Muscle of leg (tissue), 11 donors: ENCODE results near the gene KCTD5. TPM values are rescaled to one million over a fixed set of nuclear protein-coding genes. Genes with fewer than 3 reads are reported as not detected.

Experiments
- DNase-seq: peaks from one replicate; pipeline ENCODE4 v3.0.0; 2013
- H3K27ac ChIP-seq: one replicate; pipeline ENCODE4 v1.5.1; 2013; ENCODE audit warnings: mild to moderate bottlenecking, low read length, control low read depth
- H3K27me3 ChIP-seq: one replicate; pipeline ENCODE4 v1.6.1; 2013; ENCODE audit warnings: low read length; ENCODE audit not compliant: control insufficient read depth, insufficient read depth
- H3K36me3 ChIP-seq: one replicate; pipeline ENCODE4 v1.6.1; 2013; ENCODE audit warnings: low read length; ENCODE audit not compliant: control insufficient read depth, insufficient read depth
- H3K4me1 ChIP-seq: one replicate; pipeline ENCODE4 v1.6.1; 2013; ENCODE audit warnings: low read length; ENCODE audit not compliant: control insufficient read depth, insufficient read depth
- H3K4me3 ChIP-seq: one replicate; pipeline ENCODE4 v1.5.1; 2013; ENCODE audit warnings: low read length, control low read depth
- H3K9me3 ChIP-seq: replicated peaks from 2 replicates; pipeline ENCODE4 v1.6.1; 2013; ENCODE audit warnings: low read depth, low read length; ENCODE audit not compliant: control insufficient read depth
- WGBS: methylation state at CpG from one replicate; pipeline ENCODE4 v1.1.5; 2013; ENCODE audit warnings: missing lambda C conversion rate; ENCODE audit not compliant: insufficient coverage; 5-methylcytosine and 5-hydroxymethylcytosine counted together
- polyA plus RNA-seq, 8 donors: library from polyadenylated mRNA; unstranded; fragments of 120-200 nt; gene quantifications; one replicate each; pipeline versions ENCODE4 v1.2.1 to v1.2.3, GENCODE V29; 2013; ENCODE audit warnings: inconsistent platforms in 1 of 8, low replicate concordance in 1 of 8; ENCODE audit not compliant: insufficient read length in 8 of 8, insufficient read depth in 1 of 8
- total RNA-seq: library from RNA; stranded (reverse); fragments of 120-200 nt; gene quantifications from one replicate; pipeline ENCODE4 v1.2.4, GENCODE V29; 2013

Gene KCTD5
- total and polyA plus RNA-seq, 9 donors = 15.6 to 27.1 (median 22.8) TPM

DNA sequence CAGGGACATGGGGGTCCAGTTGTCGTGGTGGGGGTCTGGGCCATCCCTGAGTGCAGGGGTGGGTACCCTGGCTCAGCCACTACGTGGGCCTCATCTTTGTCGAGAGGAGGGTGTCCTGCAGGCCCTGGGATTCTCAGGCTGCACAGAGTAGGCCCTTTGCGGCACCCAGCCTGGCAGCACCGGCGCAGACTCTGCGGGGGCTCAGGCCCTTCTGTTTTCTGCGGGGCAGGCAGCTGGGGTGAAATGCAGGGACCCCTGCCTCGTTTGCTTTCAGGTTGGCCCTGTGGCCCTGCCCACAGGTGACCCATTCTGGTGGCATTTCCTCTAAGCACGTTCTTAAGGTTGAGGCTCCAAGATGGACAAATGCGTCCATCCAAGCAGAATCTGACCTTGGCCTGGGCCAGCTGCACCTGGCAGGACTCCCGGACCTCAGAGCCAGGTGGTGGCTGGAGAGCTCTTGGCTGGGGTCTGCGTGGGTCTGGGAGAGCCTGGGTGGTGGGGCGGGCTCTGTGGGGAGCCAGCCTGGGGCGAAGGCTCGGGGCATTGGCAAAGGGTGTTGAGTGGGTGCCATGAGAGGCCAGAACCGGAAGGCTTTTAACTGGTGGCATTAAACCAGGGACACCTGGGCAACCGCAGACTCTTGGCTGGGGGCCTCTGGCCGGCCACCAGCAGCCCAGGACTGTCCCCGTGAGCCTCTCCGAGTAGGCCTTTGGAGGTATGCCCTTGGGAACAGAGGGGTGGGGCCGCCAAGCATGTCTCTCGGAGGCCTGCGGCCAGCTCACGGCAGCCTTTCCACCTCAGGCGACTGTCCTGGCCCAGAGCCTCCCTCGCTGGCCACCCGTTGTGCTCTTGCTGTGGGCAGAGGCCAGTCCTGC, 20.8 kb downstream of the KCTD5 start:
- Histone ChIP-seq H3K4me1 (no peaks in the 10 kb centered on the region), H3K36me3 (peaks cover 89% of the 10 kb centered on the region), H3K4me3 (no peak overlapping the region), H3K27ac (no peak overlapping the region), H3K27me3 (no peaks in the 10 kb centered on the region), H3K9me3 (no peaks in the 10 kb centered on the region)
- DNase-seq = no peak
- 79% methylated on average over 28 of the region's 28 CpGs for WGBS

GRCh38 chr16:2704166-2704982, 22.1 kb downstream of the KCTD5 start:
- Histone ChIP-seq H3K36me3 (peaks cover 85% of the 10 kb centered on the region), H3K9me3 (no peaks in the 10 kb centered on the region), H3K4me1 (no peaks in the 10 kb centered on the region), H3K4me3 (no peak overlapping the region), H3K27me3 (no peaks in the 10 kb centered on the region), H3K27ac (no peak overlapping the region)
- WGBS = 92% methylated on average over 31 of the region's 33 CpGs
- DNase-seq = no peak

DNA sequence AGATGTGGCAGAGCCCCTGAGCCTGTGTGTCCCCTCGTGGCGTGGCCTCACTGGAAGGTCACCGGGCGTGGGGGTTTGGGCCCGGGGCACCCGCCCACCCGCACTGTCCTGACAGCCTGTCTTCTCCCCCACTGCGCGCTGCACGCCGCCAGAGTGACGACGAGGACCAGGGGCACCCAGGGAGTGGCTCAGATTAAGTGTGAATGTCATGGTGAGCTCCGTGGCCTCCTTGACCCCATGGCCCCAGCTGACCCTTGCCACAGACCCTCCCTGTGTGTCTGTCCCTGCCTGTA, 22.6 kb downstream of the KCTD5 start:
- H3K27ac ChIP-seq = no peak overlapping the region
- H3K9me3 ChIP-seq = no peaks in the 10 kb centered on the region
- no peak for DNase-seq
- H3K36me3 ChIP-seq = peaks cover 85% of the 10 kb centered on the region
- no peak overlapping the region for H3K4me3 ChIP-seq
- no peaks in the 10 kb centered on the region for H3K4me1 ChIP-seq
- WGBS = 82% methylated on average over 3 of the region's 14 CpGs
- H3K27me3 ChIP-seq = no peaks in the 10 kb centered on the region

GRCh38 chr16:2705351-2705750, 23.0 kb downstream of the KCTD5 start:
- H3K4me3 ChIP-seq = no peak overlapping the region
- H3K9me3 ChIP-seq = no peaks in the 10 kb centered on the region
- H3K4me1 ChIP-seq = no peaks in the 10 kb centered on the region
- no peak overlapping the region for H3K27ac ChIP-seq
- WGBS = 83% methylated on average over 8 of the region's 10 CpGs
- no peak for DNase-seq
- no peaks in the 10 kb centered on the region for H3K27me3 ChIP-seq
- H3K36me3 ChIP-seq = peaks cover 80% of the 10 kb centered on the region

DNA sequence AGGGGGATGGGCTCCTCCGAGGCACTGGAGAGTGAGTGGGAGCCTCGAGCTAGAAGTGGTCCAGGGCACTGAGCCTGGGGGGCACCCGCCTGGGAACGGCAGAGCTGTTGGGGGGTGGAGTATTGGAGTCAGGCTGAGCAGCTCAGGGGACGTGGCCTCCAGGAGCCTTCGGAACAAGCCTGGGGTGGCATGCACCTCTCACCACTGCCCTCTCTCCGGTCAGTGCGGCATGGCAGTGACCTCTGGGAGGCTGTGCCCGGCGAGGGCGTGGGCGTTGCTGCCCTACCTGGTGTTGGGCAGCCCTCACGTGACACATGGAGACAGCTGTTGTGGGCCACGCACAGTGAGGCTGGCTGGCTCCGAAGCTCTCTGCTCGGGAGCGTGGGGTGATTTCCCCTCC, 23.8 kb downstream of the KCTD5 start:
- WGBS = 91% methylated on average over 16 of the region's 17 CpGs
- Histone ChIP-seq H3K36me3 (peaks cover 73% of the 10 kb centered on the region), H3K9me3 (no peaks in the 10 kb centered on the region), H3K4me1 (no peaks in the 10 kb centered on the region), H3K27me3 (no peaks in the 10 kb centered on the region), H3K4me3 (no peak overlapping the region), H3K27ac (no peak overlapping the region)
- DNase-seq = no peak

DNA sequence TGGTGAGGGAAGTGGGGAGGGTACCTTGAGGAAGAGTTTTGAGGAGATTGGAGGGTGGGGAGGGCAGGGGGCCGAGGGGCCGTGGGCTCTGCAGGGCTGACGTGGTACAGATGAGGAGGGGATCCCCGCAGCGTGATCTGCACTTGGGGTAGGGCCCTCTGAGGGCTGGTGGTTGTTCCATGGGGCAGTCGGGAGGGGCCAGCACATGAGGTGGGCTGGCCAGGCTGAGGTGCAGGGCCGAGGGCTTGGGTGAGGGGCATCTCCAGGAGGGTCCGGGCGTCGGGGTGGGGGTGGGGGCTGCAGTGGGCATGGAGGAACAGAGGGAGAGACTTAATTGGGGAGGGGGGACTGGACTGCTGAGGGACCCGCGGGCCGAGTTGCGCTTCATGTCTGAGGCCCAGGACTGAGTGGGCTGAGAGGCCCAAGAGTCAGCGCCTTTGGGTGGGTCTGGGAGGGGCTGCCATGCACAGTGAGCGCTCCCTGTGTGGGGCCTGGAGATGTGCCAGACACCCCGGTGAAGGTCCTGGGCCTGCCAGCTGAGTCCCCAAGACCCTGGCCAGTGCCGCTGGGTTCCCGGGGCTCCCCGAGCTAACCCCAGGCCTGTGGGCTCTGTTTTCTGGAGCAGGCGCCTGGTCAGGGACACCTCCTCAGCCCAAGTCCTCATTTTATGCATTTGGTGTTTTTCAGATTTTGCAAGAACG, 24.4 kb downstream of the KCTD5 start:
- WGBS = 92% methylated on average over 21 of the region's 22 CpGs
- no peak for DNase-seq
- no peak overlapping the region for H3K4me3 ChIP-seq

DNA sequence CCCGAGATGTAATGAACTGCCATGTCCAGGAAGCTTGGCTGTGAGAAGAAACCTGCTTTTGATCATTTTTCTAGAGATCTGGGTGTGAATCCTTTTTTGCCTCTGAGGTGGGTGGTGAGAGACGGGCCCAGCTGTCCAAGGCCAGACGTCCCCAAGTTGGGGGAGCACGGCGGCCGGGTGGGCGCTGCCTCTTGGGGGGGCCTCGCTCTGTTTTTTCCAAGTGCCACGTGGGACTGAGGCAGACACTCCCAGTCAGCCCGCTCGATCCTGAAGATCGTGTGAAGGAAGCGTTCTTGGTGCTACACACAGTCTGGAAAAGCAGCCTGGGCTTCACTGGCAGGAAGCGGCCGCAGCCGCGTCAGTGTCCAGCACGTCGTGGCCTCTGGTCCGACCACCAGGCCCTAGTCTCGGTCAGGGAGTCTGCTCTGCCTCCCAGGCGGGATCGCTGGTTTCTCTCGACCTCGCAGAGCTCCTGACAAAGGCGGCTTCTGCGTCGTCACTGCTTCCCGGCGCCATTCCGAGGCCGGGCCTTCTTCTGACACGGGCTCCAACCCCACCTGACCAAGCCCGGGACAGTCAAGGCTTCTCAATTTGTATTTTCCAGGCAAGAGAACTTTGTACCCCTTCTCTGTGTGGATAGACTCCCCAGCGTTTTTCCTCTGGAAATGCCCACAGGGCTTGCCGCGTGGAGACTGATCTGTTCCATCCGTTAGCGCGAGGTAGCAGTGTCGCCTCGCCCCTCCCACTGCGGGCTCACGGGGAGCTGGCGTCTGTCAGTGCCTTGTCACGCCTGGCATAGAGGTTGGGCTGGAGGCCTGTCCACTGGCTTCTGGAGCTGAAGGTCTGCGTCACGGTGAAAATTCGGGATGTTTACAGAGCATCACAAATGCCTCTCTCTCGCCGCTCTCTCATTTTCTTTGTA, 25.3 kb downstream of the KCTD5 start:
- Histone ChIP-seq H3K36me3 (peaks cover 58% of the 10 kb centered on the region), H3K27ac (no peak overlapping the region), H3K4me1 (no peaks in the 10 kb centered on the region), H3K4me3 (no peak overlapping the region), H3K9me3 (no peaks in the 10 kb centered on the region), H3K27me3 (no peaks in the 10 kb centered on the region)
- DNase-seq = no peak
- 92% methylated on average over 49 of the region's 51 CpGs for WGBS

More for the DNA sequence above, 24.4 kb downstream of the KCTD5 start:
- Histone ChIP-seq H3K4me1 (no peaks in the 10 kb centered on the region), H3K27me3 (no peaks in the 10 kb centered on the region), H3K27ac (no peak overlapping the region), H3K36me3 (peaks cover 66% of the 10 kb centered on the region), H3K9me3 (no peaks in the 10 kb centered on the region)

GRCh38 chr16:2708290-2708639, 25.9 kb downstream of the KCTD5 start:
- Histone ChIP-seq H3K27me3 (no peaks in the 10 kb centered on the region), H3K9me3 (no peaks in the 10 kb centered on the region), H3K4me1 (no peaks in the 10 kb centered on the region), H3K36me3 (peaks cover 51% of the 10 kb centered on the region), H3K4me3 (no peak overlapping the region), H3K27ac (no peak overlapping the region)
- 87% methylated on average over 14 of the region's 14 CpGs for WGBS
- DNase-seq = no peak

- H3K4me3 ChIP-seq = no peak overlapping the region
- no peaks in the 10 kb centered on the region for H3K9me3 ChIP-seq
- H3K27me3 ChIP-seq = peaks cover 3% of the 10 kb centered on the region
- WGBS = 96% methylated on average over 20 of the region's 22 CpGs
- H3K4me1 ChIP-seq = no peaks in the 10 kb centered on the region
- H3K27ac ChIP-seq = no peak overlapping the region
- peaks cover 46% of the 10 kb centered on the region for H3K36me3 ChIP-seq
- DNase-seq = no peak
Measured at GRCh38 chr16:2708955-2709587, 26.7 kb downstream of the KCTD5 start.
